HepG2 (cell line): ENCODE data around the gene SH3BP2. TPM values are rescaled to one million over a fixed set of nuclear protein-coding genes. Genes with fewer than 3 reads are reported as not detected.
A peak's percentile ranks its signal among the peaks of the same experiment; 100 is the strongest.

Experiments
- ATAC-seq: fragments of 200-7000 bp; cut with Tn5 transposase; 3 replicates; pipeline ENCODE4 v1.9.1; 2020; ENCODE audit warnings: mild to moderate bottlenecking, moderate library complexity
- BruUV-seq: library from RNA; stranded (reverse); fragments of 400-500 nt; replicated peaks from 2 replicates; lab custom pipeline; 2021; lab: Mats Ljungman, UMichigan
- CTCF ChIA-PET: fragments of 300-600 bp; formaldehyde crosslinking; extraction: SDS; loops from one replicate; lab custom pipeline; 2021; ENCODE audit warnings: low total read pairs, inconsistent platforms, low intra/inter-chr PET ratio; lab: Yijun Ruan, JAX
- POLR2A ChIA-PET: fragments of 350-600 bp; sonication (Branson Sonifier 250); formaldehyde crosslinking; loops from one replicate; lab custom pipeline; 2020; ENCODE audit warnings: antibody characterized with exemption, inconsistent platforms; lab: Yijun Ruan, JAX
- DNase-seq: peaks from one replicate; pipeline ENCODE4 v3.0.0-alpha.2; 2015; ENCODE audit warnings: low spot score
- FAIRE-seq: peaks from 3 replicates; lab custom pipeline; 2011; peaks lifted over from hg19 to GRCh38; lab: Jason Lieb, UNC
- H2AFZ ChIP-seq: one replicate; pipeline ENCODE4 v1.6.1; 2011; ENCODE audit warnings: low read length, inconsistent platforms
- H3K27ac ChIP-seq: fragments of 300-600 bp; 3 replicates; pipeline ENCODE4 v1.8.0; 2011; ENCODE audit warnings: mixed run types, mild to moderate bottlenecking, mixed read lengths, low read length, inconsistent platforms; ENCODE audit not compliant: insufficient read depth; ENCODE audit errors: extremely low read length
- H3K27me3 ChIP-seq, 2 experiments: fragments of 200-600 bp in 1 of 2; 2 replicates in 1 of 2; 3 replicates in 1 of 2; pipeline versions ENCODE4 v1.6.0 to v1.8.0; 2011; ENCODE audit warnings: low read length in 2 of 2, mild to moderate bottlenecking in 2 of 2, moderate library complexity in 2 of 2, inconsistent platforms in 1 of 2; ENCODE audit not compliant: insufficient read depth in 2 of 2, control insufficient read depth in 1 of 2
- H3K36me3 ChIP-seq, 2 experiments: fragments of 200-600 bp in 1 of 2; replicated peaks in 1 of 2; 2 replicates in 1 of 2; 3 replicates in 1 of 2; pipeline versions ENCODE4 v1.5.1 to v1.8.0; 2011; ENCODE audit warnings: low read length in 2 of 2, inconsistent platforms in 1 of 2; ENCODE audit not compliant: insufficient read depth in 2 of 2, control insufficient read depth in 1 of 2
- H3K4me1 ChIP-seq: 2 replicates; pipeline ENCODE4 v1.5.1; 2012; ENCODE audit warnings: low read length, inconsistent platforms; ENCODE audit not compliant: insufficient read depth
- H3K4me2 ChIP-seq: 2 replicates; pipeline ENCODE4 v1.6.0; 2011; ENCODE audit warnings: low read depth, low read length, inconsistent platforms
- H3K4me3 ChIP-seq, 3 experiments: fragments of 200-600 bp in 1 of 3; sonication (generic), shearing (Covaris generic) in 1 of 3; replicated peaks in 1 of 3; 2 replicates each; pipeline ENCODE4 v1.5.1; 2011 to 2016; ENCODE audit warnings: low read length in 3 of 3, inconsistent platforms in 2 of 3, low read depth in 2 of 3, mild to moderate bottlenecking in 2 of 3, control low read depth in 1 of 3, mixed read lengths in 1 of 3; ENCODE audit not compliant: insufficient read depth in 1 of 3
- H3K79me2 ChIP-seq: one replicate; pipeline ENCODE4 v1.6.1; 2011; ENCODE audit warnings: low read length, inconsistent platforms; ENCODE audit not compliant: insufficient read depth
- H3K9ac ChIP-seq: 2 replicates; pipeline ENCODE4 v1.6.0; 2011; ENCODE audit warnings: mild to moderate bottlenecking, low read depth, low read length, inconsistent platforms; ENCODE audit not compliant: insufficient read depth
- H3K9me3 ChIP-seq: 2 replicates; pipeline ENCODE4 v1.5.1; 2012; ENCODE audit warnings: mild to moderate bottlenecking, low read length
- H4K20me1 ChIP-seq: 2 replicates; pipeline ENCODE4 v1.6.0; 2011; ENCODE audit warnings: inconsistent platforms, mild to moderate bottlenecking, low read length, moderate library complexity; ENCODE audit not compliant: insufficient read depth
- AGO2 ChIP-seq: fragments of 200-400 bp; formaldehyde crosslinking; optimal IDR thresholded peaks from 2 replicates; pipeline ENCODE3; 2017; ENCODE audit warnings: mild to moderate bottlenecking, low read depth, low read length, moderate library complexity
- NAIF1 ChIP-seq: sonication (generic); formaldehyde crosslinking; IDR thresholded peaks from 2 replicates; pipeline ENCODE4 v1.5.0; 2020; ENCODE audit warnings: mild to moderate bottlenecking, missing genetic modification reagents, borderline replicate concordance
- TEAD3 ChIP-seq: optimal IDR thresholded peaks from 2 replicates; pipeline ENCODE3; 2016; ENCODE audit warnings: borderline replicate concordance
- ZNF20 ChIP-seq: sonication (generic); formaldehyde crosslinking; IDR thresholded peaks from 2 replicates; pipeline ENCODE4 v1.4.0; 2020; ENCODE audit warnings: mild to moderate bottlenecking, moderate library complexity, missing genetic modification reagents
- ZNF234 ChIP-seq: sonication (generic); formaldehyde crosslinking; conservative IDR thresholded peaks from 2 replicates; pipeline ENCODE4 v1.5.1; 2020; ENCODE audit warnings: mild to moderate bottlenecking, missing genetic modification reagents
- ZNF780A ChIP-seq: sonication (generic); formaldehyde crosslinking; IDR thresholded peaks from 2 replicates; pipeline ENCODE4 v1.8.0; 2022; ENCODE audit warnings: mild to moderate bottlenecking, missing genetic modification reagents, moderate library complexity
- WGBS: methylation state at CpG from one replicate; pipeline ENCODE4 v1.1.6; 2017; ENCODE audit warnings: low lambda C conversion rate; 5-methylcytosine and 5-hydroxymethylcytosine counted together
- in situ Hi-C: cut with HindIII; loops from 2 replicates; pipeline ENCODE4 v1.10.0; 2017; ENCODE audit warnings: low pct_unique_long_range_greater_than_20kb; ENCODE audit not compliant: extremely low pct_ligation_motif_present
- intact Hi-C: fragments of 100-400 bp; cut with micrococcal nuclease; formaldehyde crosslinking; loops from one replicate; pipeline ENCODE4 v1.10.0; 2022; ENCODE audit not compliant: unreplicated experiment
- polyA plus RNA-seq, 8 experiments: library from polyadenylated mRNA; depleted of rRNA in 3 of 8; stranded (reverse) in 7 of 8; unstranded in 1 of 8; fragments of >200 nt; fragmentation: Illumina TruSeq in 4 of 8; extraction: Trizol in 4 of 8; gene quantifications; 2 replicates each; pipeline versions ENCODE4 v1.2.1 to v1.2.3, GENCODE V29; 2011 to 2016; ENCODE audit warnings: low read depth in 4 of 8, missing spikeins in 1 of 8, mixed read lengths in 1 of 8; ENCODE audit not compliant: insufficient read depth in 1 of 8
- total RNA-seq, 5 experiments: library from RNA; depleted of rRNA; stranded (reverse); fragments of >200 nt; fragmentation: Illumina TruSeq; extraction: Trizol; gene quantifications; 2 replicates each; pipeline ENCODE4 v1.2.3, GENCODE V29; 2016; ENCODE audit warnings: low read depth in 1 of 5
- TF ChIP-seq, protein P1 (sequence below): IDR thresholded peaks from 2 replicates; pipeline ENCODE4 v1.6.1; 2016; ENCODE audit warnings: low read depth, missing genetic modification reagents, missing compliant biosample characterization
- TF ChIP-seq, protein P2 (sequence below): sonication (generic); formaldehyde crosslinking; IDR thresholded peaks from 2 replicates; pipeline ENCODE4 v1.4.0; 2020; ENCODE audit warnings: mild to moderate bottlenecking, missing genetic modification reagents, borderline replicate concordance

SH3BP2 gene
- total and polyA plus RNA-seq, 2 of the 13 experiments (the other 11 are each of a cell fraction or from before 2014, with no cell fraction given) = 16.9 to 34.5 TPM

DNA sequence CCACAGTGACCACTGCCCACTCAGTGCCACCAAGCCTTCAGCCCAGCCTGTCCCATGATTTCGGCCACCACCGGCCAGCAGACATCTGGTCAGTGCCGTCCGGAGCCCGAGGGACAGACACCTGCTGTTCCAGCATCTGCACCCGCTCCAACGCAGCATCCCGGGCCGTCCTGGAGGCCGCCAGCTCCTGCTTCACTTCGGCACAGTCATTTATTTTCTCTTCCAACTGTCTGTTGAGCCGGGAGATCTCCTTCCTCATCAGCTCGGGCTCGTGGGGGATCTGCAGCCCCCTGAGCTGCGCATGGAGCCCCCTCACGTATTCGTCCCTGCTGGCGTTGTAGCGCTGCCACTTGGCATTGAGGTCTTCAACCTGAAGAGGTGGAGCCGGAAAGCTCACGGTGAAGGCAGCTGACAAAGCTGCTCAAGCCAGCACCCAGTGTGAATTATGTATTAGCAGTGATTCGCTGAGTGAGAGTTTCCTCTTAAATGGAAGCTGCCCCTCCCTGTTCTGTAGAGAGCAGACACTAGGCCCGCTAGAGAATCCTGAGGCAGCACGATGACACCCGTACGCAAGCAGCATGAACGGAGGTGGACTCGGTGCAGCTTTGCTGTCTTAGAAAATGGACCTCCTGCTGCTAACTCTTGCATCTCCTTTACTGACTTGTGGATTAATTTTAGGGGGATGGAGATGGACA, 48.2 kb upstream of the SH3BP2 start:
- peaks cover 21 to 53% of the 10 kb centered on the region in 2 experiments for H3K36me3 ChIP-seq
- POLR2A ChIA-PET = interaction anchor here (1.7 kb wide), 1 partner anchor 12 kb away, joined by 4 read pairs; no protein-coding TSS in a partner anchor
- WGBS = 92% methylated on average over 24 of the region's 28 CpGs

DNA sequence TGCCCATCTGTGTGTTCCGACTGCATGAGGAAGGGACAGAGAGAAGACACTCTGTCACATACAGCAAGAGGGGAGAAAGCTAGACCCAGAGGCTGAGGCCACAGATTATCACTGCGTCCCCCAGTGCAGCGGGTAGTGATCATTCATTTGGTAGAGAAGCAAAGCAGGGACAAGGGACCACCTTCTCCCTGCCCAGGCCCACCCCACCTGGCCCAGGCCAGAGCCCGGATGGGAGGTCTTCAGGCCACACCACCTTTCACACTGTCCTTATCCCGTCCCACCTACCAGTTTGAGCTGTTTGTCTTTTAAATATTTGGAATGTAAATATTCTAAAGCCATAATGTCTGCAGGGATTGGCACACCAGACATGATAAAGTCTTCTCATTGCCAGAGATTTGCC, 47.4 kb upstream of the SH3BP2 start:
- Histone ChIP-seq H3K4me1 (no peaks in the 10 kb centered on the region), H3K79me2 (no peaks in the 10 kb centered on the region), H3K4me2 (no peak overlapping the region), H2AFZ (no peak overlapping the region), H3K4me3 (no peak overlapping the region), H3K36me3 (peaks cover 21 to 53% of the 10 kb centered on the region in 2 experiments), H3K9me3 (no peaks in the 10 kb centered on the region), H3K9ac (no peak overlapping the region), H3K27me3 (no peaks in the 10 kb centered on the region), H3K27ac (no peak overlapping the region), H4K20me1 (no peaks in the 10 kb centered on the region)
- CTCF ChIA-PET = no interaction called here
- FAIRE-seq = no peak
- 94% methylated on average over 5 of the region's 5 CpGs for WGBS
- DNase-seq = no peak
- POLR2A ChIA-PET = interaction anchor here (1.7 kb wide), 1 partner anchor 11 kb away, joined by 4 read pairs; no protein-coding TSS in a partner anchor
- intact Hi-C loops (no loop called here), in situ Hi-C loops (no loop called here)
- no peak for ATAC-seq
- no TSS peak for BruUV-seq
- TF ChIP-seq ZNF234 (CRISPR knock-in tag) = no peak
- no peak for TF ChIP-seq ZNF780A (CRISPR knock-in tag)
- no peak for TF ChIP-seq NAIF1 (CRISPR knock-in tag)
- no peak for TF ChIP-seq ZNF20 (CRISPR knock-in tag)
- no peak for TF ChIP-seq TEAD3 (CRISPR knock-in tag)
- TF ChIP-seq, protein P1, sequence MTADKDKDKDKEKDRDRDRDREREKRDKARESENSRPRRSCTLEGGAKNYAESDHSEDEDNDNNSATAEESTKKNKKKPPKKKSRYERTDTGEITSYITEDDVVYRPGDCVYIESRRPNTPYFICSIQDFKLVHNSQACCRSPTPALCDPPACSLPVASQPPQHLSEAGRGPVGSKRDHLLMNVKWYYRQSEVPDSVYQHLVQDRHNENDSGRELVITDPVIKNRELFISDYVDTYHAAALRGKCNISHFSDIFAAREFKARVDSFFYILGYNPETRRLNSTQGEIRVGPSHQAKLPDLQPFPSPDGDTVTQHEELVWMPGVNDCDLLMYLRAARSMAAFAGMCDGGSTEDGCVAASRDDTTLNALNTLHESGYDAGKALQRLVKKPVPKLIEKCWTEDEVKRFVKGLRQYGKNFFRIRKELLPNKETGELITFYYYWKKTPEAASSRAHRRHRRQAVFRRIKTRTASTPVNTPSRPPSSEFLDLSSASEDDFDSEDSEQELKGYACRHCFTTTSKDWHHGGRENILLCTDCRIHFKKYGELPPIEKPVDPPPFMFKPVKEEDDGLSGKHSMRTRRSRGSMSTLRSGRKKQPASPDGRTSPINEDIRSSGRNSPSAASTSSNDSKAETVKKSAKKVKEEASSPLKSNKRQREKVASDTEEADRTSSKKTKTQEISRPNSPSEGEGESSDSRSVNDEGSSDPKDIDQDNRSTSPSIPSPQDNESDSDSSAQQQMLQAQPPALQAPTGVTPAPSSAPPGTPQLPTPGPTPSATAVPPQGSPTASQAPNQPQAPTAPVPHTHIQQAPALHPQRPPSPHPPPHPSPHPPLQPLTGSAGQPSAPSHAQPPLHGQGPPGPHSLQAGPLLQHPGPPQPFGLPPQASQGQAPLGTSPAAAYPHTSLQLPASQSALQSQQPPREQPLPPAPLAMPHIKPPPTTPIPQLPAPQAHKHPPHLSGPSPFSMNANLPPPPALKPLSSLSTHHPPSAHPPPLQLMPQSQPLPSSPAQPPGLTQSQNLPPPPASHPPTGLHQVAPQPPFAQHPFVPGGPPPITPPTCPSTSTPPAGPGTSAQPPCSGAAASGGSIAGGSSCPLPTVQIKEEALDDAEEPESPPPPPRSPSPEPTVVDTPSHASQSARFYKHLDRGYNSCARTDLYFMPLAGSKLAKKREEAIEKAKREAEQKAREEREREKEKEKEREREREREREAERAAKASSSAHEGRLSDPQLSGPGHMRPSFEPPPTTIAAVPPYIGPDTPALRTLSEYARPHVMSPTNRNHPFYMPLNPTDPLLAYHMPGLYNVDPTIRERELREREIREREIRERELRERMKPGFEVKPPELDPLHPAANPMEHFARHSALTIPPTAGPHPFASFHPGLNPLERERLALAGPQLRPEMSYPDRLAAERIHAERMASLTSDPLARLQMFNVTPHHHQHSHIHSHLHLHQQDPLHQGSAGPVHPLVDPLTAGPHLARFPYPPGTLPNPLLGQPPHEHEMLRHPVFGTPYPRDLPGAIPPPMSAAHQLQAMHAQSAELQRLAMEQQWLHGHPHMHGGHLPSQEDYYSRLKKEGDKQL = no peak

More for the DNA sequence above, 48.2 kb upstream of the SH3BP2 start:
- H3K4me2 ChIP-seq = no peak overlapping the region
- BruUV-seq = no TSS peak
- H3K79me2 ChIP-seq = no peaks in the 10 kb centered on the region
- FAIRE-seq (no peak), DNase-seq (no peak), ATAC-seq (no peak)
- H3K4me3 ChIP-seq = no peak overlapping the region
- H4K20me1 ChIP-seq = no peaks in the 10 kb centered on the region
- in situ Hi-C loops (no loop called here), intact Hi-C loops (no loop called here)
- H3K4me1 ChIP-seq = no peaks in the 10 kb centered on the region
- CTCF ChIA-PET = no interaction called here
- H3K9ac ChIP-seq = no peak overlapping the region
- no peak overlapping the region for H2AFZ ChIP-seq
- no peaks in the 10 kb centered on the region for H3K27me3 ChIP-seq
- TF ChIP-seq, protein P2, sequence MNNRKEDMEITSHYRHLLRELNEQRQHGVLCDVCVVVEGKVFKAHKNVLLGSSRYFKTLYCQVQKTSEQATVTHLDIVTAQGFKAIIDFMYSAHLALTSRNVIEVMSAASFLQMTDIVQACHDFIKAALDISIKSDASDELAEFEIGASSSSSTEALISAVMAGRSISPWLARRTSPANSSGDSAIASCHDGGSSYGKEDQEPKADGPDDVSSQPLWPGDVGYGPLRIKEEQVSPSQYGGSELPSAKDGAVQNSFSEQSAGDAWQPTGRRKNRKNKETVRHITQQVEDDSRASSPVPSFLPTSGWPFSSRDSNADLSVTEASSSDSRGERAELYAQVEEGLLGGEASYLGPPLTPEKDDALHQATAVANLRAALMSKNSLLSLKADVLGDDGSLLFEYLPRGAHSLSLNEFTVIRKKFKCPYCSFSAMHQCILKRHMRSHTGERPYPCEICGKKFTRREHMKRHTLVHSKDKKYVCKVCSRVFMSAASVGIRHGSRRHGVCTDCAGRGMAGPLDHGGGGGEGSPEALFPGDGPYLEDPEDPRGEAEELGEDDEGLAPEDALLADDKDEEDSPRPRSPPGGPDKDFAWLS (CRISPR knock-in tag) = no peak
- TF ChIP-seq AGO2 = peak; percentile 29
- TF ChIP-seq, all 625 proteins: peak for 1
- no peaks in the 10 kb centered on the region for H3K9me3 ChIP-seq
- no peak overlapping the region for H3K27ac ChIP-seq
